HepG2 (cell line): Measurements from ENCODE around the gene ERVMER34-1. TPM values are rescaled to one million over a fixed set of nuclear protein-coding genes. Genes with fewer than 3 reads are reported as not detected.

Source experiments
- GPN1 ChIP-seq: sonication (generic); formaldehyde crosslinking; IDR thresholded peaks from 2 replicates; pipeline ENCODE4 v1.5.1; 2020; ENCODE audit warnings: missing genetic modification reagents, borderline replicate concordance
- HHEX ChIP-seq: IDR thresholded peaks from 2 replicates; pipeline ENCODE4 v1.6.1; 2016; ENCODE audit warnings: control low read depth
- LCORL ChIP-seq, 2 experiments: fragments of 450-650 bp in 1 of 2; sonication (generic) in 1 of 2; formaldehyde crosslinking in 1 of 2; IDR thresholded peaks; 2 replicates each; pipeline versions ENCODE4 v1.5.0 to v1.6.1; 2017 to 2020; ENCODE audit warnings: antibody characterized with exemption in 1 of 2, missing genetic modification reagents in 1 of 2
- NONO ChIP-seq, 2 experiments: fragments of 450-650 bp in 1 of 2; sonication (generic) in 1 of 2; formaldehyde crosslinking in 1 of 2; IDR thresholded peaks in 1 of 2; conservative IDR thresholded peaks in 1 of 2; 2 replicates each; pipeline versions ENCODE4 v1.6.1 to v1.8.0; 2017 to 2022; ENCODE audit warnings: mild to moderate bottlenecking in 1 of 2, missing genetic modification reagents in 1 of 2, moderate library complexity in 1 of 2
- SALL2 ChIP-seq: sonication (generic); formaldehyde crosslinking; IDR thresholded peaks from 2 replicates; pipeline ENCODE4 v1.8.1; 2023; ENCODE audit warnings: mild to moderate bottlenecking, missing genetic modification reagents, inconsistent platforms
- SMC3 ChIP-seq: IDR thresholded peaks from 2 replicates; pipeline ENCODE4 v1.6.1; 2011; ENCODE audit warnings: low read length, improper control_type of control experiment
- TARDBP ChIP-seq: sonication (generic); formaldehyde crosslinking; IDR thresholded peaks from 2 replicates; pipeline ENCODE4 v1.8.0; 2022; ENCODE audit warnings: mild to moderate bottlenecking, missing genetic modification reagents
- ZNF12 ChIP-seq: sonication (generic); formaldehyde crosslinking; IDR thresholded peaks from 2 replicates; pipeline ENCODE4 v1.5.0; 2020; ENCODE audit warnings: missing genetic modification reagents
- ZNF367 ChIP-seq: sonication (generic); formaldehyde crosslinking; IDR thresholded peaks from 2 replicates; pipeline ENCODE4 v1.4.0; 2020; ENCODE audit warnings: missing genetic modification reagents, borderline replicate concordance
- ZNF564 ChIP-seq: sonication (generic); formaldehyde crosslinking; IDR thresholded peaks from 2 replicates; pipeline ENCODE4 v1.8.1; 2023; ENCODE audit warnings: mild to moderate bottlenecking, missing genetic modification reagents
- polyA plus RNA-seq, 8 experiments: library from polyadenylated mRNA; depleted of rRNA in 3 of 8; stranded (reverse) in 7 of 8; unstranded in 1 of 8; fragments of >200 nt; fragmentation: Illumina TruSeq in 4 of 8; extraction: Trizol in 4 of 8; gene quantifications; 2 replicates each; pipeline versions ENCODE4 v1.2.1 to v1.2.3, GENCODE V29; 2011 to 2016; ENCODE audit warnings: low read depth in 4 of 8, missing spikeins in 1 of 8, mixed read lengths in 1 of 8; ENCODE audit not compliant: insufficient read depth in 1 of 8
- total RNA-seq, 5 experiments: library from RNA; depleted of rRNA; stranded (reverse); fragments of >200 nt; fragmentation: Illumina TruSeq; extraction: Trizol; gene quantifications; 2 replicates each; pipeline ENCODE4 v1.2.3, GENCODE V29; 2016; ENCODE audit warnings: low read depth in 1 of 5
- TF ChIP-seq, protein P1 (sequence below): IDR thresholded peaks from 2 replicates; pipeline ENCODE4 v1.6.1; 2016; ENCODE audit warnings: low read depth, missing genetic modification reagents, missing compliant biosample characterization
- TF ChIP-seq, protein P2 (sequence below): sonication (generic); formaldehyde crosslinking; conservative IDR thresholded peaks from 2 replicates; pipeline ENCODE4 v1.4.0; 2020; ENCODE audit warnings: missing genetic modification reagents
- TF ChIP-seq, protein P3 (sequence below): sonication (generic); formaldehyde crosslinking; IDR thresholded peaks from 2 replicates; pipeline ENCODE4 v1.4.0; 2020; ENCODE audit warnings: missing genetic modification reagents, mild to moderate bottlenecking, borderline replicate concordance
- TF ChIP-seq, protein P4 (sequence below): sonication (generic); formaldehyde crosslinking; IDR thresholded peaks from 2 replicates; pipeline ENCODE4 v1.8.1; 2023; ENCODE audit warnings: mild to moderate bottlenecking, inconsistent platforms, moderate library complexity, missing genetic modification reagents, borderline replicate concordance
- TF ChIP-seq, protein P5 (sequence below): sonication (generic); formaldehyde crosslinking; IDR thresholded peaks from 2 replicates; pipeline ENCODE4 v1.5.0; 2020; ENCODE audit warnings: missing genetic modification reagents, mild to moderate bottlenecking, borderline replicate concordance
- TF ChIP-seq, protein P6 (sequence below): sonication (generic); formaldehyde crosslinking; IDR thresholded peaks from 2 replicates; pipeline ENCODE4 v1.4.0; 2020; ENCODE audit warnings: mild to moderate bottlenecking, low read depth, missing genetic modification reagents

The ERVMER34-1 gene
- total and polyA plus RNA-seq, 2 of the 13 experiments (the other 11 are each of a cell fraction or from before 2014, with no cell fraction given), result 0.04 to 0.35 TPM

DNA sequence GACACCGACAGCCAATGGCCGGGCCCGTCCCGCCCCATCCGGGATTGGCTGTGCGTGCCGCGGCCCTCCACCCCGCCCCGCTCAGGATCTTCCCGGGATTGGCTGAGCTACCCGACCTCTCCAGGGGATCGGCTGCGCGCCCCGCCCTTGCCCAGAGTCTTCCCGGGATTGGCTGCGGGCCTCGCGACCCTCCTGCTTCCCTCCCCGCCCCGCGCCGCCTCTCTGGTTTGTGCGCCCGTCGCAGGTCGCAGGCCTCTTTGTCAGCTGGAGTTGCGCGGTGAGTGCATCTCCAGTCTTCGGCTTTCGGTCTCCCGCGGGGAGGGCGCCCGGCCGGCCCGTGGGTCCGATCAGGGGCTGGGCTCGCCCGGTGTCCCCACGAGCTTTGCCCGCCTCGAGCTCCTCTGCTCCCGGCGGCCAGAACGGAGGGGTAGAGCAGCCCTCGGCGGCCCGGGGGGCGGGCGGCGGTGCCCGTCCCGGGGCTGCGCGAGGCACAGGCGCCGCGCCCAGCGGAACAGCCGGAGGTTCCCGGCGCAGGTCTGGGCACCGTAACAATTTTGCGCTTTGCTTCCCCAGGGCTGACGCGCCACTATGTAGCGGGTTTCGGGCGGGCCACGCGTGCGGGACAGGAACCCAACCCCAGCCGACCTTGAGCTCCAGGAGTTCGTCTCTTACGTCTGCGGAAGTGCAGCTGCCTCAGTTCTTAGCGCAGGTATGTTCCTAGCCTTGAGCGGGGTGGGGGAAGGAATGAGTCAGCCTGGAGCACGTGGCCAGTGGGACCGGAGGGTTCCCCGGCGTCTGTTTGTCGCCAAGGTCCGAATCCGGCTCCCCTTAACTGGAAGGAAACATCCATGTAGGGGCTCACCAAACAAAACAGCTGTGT, 38.7 kb downstream of the ERVMER34-1 start (continued):
- TF ChIP-seq, protein P1, sequence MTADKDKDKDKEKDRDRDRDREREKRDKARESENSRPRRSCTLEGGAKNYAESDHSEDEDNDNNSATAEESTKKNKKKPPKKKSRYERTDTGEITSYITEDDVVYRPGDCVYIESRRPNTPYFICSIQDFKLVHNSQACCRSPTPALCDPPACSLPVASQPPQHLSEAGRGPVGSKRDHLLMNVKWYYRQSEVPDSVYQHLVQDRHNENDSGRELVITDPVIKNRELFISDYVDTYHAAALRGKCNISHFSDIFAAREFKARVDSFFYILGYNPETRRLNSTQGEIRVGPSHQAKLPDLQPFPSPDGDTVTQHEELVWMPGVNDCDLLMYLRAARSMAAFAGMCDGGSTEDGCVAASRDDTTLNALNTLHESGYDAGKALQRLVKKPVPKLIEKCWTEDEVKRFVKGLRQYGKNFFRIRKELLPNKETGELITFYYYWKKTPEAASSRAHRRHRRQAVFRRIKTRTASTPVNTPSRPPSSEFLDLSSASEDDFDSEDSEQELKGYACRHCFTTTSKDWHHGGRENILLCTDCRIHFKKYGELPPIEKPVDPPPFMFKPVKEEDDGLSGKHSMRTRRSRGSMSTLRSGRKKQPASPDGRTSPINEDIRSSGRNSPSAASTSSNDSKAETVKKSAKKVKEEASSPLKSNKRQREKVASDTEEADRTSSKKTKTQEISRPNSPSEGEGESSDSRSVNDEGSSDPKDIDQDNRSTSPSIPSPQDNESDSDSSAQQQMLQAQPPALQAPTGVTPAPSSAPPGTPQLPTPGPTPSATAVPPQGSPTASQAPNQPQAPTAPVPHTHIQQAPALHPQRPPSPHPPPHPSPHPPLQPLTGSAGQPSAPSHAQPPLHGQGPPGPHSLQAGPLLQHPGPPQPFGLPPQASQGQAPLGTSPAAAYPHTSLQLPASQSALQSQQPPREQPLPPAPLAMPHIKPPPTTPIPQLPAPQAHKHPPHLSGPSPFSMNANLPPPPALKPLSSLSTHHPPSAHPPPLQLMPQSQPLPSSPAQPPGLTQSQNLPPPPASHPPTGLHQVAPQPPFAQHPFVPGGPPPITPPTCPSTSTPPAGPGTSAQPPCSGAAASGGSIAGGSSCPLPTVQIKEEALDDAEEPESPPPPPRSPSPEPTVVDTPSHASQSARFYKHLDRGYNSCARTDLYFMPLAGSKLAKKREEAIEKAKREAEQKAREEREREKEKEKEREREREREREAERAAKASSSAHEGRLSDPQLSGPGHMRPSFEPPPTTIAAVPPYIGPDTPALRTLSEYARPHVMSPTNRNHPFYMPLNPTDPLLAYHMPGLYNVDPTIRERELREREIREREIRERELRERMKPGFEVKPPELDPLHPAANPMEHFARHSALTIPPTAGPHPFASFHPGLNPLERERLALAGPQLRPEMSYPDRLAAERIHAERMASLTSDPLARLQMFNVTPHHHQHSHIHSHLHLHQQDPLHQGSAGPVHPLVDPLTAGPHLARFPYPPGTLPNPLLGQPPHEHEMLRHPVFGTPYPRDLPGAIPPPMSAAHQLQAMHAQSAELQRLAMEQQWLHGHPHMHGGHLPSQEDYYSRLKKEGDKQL (CRISPR knock-in tag), result no peak; the same call in 1 of the 2 replicates
- TF ChIP-seq, protein P2, sequence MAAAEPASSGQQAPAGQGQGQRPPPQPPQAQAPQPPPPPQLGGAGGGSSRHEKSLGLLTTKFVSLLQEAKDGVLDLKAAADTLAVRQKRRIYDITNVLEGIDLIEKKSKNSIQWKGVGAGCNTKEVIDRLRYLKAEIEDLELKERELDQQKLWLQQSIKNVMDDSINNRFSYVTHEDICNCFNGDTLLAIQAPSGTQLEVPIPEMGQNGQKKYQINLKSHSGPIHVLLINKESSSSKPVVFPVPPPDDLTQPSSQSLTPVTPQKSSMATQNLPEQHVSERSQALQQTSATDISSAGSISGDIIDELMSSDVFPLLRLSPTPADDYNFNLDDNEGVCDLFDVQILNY (CRISPR knock-in tag), result no peak
- peak; percentile 88; the same call in 1 of the 2 replicates for TF ChIP-seq ZNF564 (CRISPR knock-in tag)
- TF ChIP-seq ZNF12 (CRISPR knock-in tag), result no peak
- TF ChIP-seq, protein P3, sequence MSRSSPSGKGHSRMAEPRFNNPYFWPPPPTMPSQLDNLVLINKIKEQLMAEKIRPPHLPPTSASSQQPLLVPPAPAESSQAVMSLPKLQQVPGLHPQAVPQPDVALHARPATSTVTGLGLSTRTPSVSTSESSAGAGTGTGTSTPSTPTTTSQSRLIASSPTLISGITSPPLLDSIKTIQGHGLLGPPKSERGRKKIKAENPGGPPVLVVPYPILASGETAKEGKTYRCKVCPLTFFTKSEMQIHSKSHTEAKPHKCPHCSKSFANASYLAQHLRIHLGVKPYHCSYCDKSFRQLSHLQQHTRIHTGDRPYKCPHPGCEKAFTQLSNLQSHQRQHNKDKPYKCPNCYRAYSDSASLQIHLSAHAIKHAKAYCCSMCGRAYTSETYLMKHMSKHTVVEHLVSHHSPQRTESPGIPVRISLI, result no peak
- no peak for TF ChIP-seq NONO (IDR thresholded peaks at IDR 0.05)
- TF ChIP-seq NONO (CRISPR knock-in tag; conservative IDR thresholded peaks at IDR 0.05), result peak; percentile 80
- peak; percentile 78 for TF ChIP-seq SALL2 (CRISPR knock-in tag)
- TF ChIP-seq, protein P4, sequence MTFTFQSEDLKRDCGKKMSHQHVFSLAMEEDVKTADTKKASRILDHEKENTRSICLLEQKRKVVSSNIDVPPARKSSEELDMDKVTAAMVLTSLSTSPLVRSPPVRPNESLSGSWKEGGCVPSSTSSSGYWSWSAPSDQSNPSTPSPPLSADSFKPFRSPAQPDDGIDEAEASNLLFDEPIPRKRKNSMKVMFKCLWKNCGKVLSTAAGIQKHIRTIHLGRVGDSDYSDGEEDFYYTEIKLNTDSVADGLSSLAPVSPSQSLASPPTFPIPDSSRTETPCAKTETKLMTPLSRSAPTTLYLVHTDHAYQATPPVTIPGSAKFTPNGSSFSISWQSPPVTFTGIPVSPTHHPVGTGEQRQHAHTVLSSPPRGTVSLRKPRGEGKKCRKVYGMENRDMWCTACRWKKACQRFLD (CRISPR knock-in tag), result no peak
- no peak for TF ChIP-seq LCORL (IDR thresholded peaks at IDR 0.05)
- no peak for TF ChIP-seq LCORL (CRISPR knock-in tag; IDR thresholded peaks at IDR 0.05)
- TF ChIP-seq TARDBP (CRISPR knock-in tag), result peak; percentile 62; the same call in 1 of the 2 replicates
- TF ChIP-seq, protein P5, sequence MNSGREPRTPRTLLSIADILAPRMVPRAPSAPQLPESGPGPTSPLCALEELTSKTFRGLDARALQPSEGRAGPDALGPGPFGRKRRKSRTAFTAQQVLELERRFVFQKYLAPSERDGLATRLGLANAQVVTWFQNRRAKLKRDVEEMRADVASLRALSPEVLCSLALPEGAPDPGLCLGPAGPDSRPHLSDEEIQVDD (CRISPR knock-in tag), result no peak
- TF ChIP-seq GPN1, result no peak
- TF ChIP-seq SMC3, result no peak
- no peak for TF ChIP-seq HHEX
- TF ChIP-seq ZNF367 (CRISPR knock-in tag), result no peak
- TF ChIP-seq, protein P6, sequence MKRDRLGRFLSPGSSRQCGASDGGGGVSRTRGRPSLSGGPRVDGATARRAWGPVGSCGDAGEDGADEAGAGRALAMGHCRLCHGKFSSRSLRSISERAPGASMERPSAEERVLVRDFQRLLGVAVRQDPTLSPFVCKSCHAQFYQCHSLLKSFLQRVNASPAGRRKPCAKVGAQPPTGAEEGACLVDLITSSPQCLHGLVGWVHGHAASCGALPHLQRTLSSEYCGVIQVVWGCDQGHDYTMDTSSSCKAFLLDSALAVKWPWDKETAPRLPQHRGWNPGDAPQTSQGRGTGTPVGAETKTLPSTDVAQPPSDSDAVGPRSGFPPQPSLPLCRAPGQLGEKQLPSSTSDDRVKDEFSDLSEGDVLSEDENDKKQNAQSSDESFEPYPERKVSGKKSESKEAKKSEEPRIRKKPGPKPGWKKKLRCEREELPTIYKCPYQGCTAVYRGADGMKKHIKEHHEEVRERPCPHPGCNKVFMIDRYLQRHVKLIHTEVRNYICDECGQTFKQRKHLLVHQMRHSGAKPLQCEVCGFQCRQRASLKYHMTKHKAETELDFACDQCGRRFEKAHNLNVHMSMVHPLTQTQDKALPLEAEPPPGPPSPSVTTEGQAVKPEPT (CRISPR knock-in tag), result no peak; the same call in 1 of the 2 replicates
